Measurements from ENCODE around the gene JCHAIN. TPM values are rescaled to one million over a fixed set of nuclear protein-coding genes. Genes with fewer than 3 reads are reported as not detected.

Gene JCHAIN
- total and polyA plus RNA-seq, 2 of the 13 experiments (the other 11 are each of a cell fraction or from before 2014, with no cell fraction given), result not detected

GRCh38 chr4:70714079-70714887, 48.0 kb upstream of the JCHAIN start (continued):
- TF ChIP-seq NFATC3 (CRISPR knock-in tag; IDR thresholded peaks at IDR 0.05) (no peak), SCMH1 (CRISPR knock-in tag; IDR thresholded peaks at IDR 0.05; ENCODE audit: borderline replicate concordance) (no peak), ZSCAN30 (CRISPR knock-in tag; IDR thresholded peaks at IDR 0.05) (no peak), USF2 (IDR thresholded peaks at IDR 0.05; ENCODE audit: low read depth, low read length) (no peak), USF2 (CRISPR knock-in tag; IDR thresholded peaks at IDR 0.05; ENCODE audit: borderline replicate concordance) (no peak), ZNF430 (CRISPR knock-in tag; IDR thresholded peaks at IDR 0.05) (no peak), HNRNPL (IDR thresholded peaks at IDR 0.05; ENCODE audit: low read depth, low read length) (no peak), ZNF331 (CRISPR knock-in tag; IDR thresholded peaks at IDR 0.05) (peak; percentile 45; the same call in 1 of the 2 replicates), ZNF143 (CRISPR knock-in tag; IDR thresholded peaks at IDR 0.05) (no peak), CBX1 (IDR thresholded peaks at IDR 0.05; ENCODE audit: low read depth) (no peak), KIAA2018 (CRISPR knock-in tag; IDR thresholded peaks at IDR 0.05; ENCODE audit: borderline replicate concordance) (no peak), ZNF773 (CRISPR knock-in tag; IDR thresholded peaks at IDR 0.05; ENCODE audit: borderline replicate concordance) (no peak), ZBTB38 (CRISPR knock-in tag; IDR thresholded peaks at IDR 0.05) (no peak), CCAR2 (optimal IDR thresholded peaks at IDR 0.05; ENCODE audit: low read depth, low read length) (no peak), BHLHE40 (IDR thresholded peaks at IDR 0.05; ENCODE audit: low read length) (no peak), FOXO4 (CRISPR knock-in tag; conservative IDR thresholded peaks at IDR 0.05) (no peak)
